Activated gamma-delta T cell treated with anti-CD3 and anti-CD28 coated beads, Interleukin-2, amount 50 U/mL, for 16 hours (primary cell): Measurements from ENCODE around the gene UBE2E2.

ENCODE experiments used
- DNase-seq: peaks from one replicate; pipeline ENCODE4 v3.0.0-alpha.2; 2020; ENCODE audit warnings: low read depth

The UBE2E2 gene

GRCh38 chr3:23240171-23240785 lies 37.2 kb downstream of the UBE2E2 start:
- DNase-seq: no peak

GRCh38 chr3:23241256-23241655 lies 38.1 kb downstream of the UBE2E2 start:
- DNase-seq: no peak

- DNase-seq: no peak
These were observed 39.0 kb downstream of the UBE2E2 start for GRCh38 chr3:23242106-23242505.

- DNase-seq: no peak
These were observed 41.4 kb downstream of the UBE2E2 start for GRCh38 chr3:23244324-23245041.

DNA sequence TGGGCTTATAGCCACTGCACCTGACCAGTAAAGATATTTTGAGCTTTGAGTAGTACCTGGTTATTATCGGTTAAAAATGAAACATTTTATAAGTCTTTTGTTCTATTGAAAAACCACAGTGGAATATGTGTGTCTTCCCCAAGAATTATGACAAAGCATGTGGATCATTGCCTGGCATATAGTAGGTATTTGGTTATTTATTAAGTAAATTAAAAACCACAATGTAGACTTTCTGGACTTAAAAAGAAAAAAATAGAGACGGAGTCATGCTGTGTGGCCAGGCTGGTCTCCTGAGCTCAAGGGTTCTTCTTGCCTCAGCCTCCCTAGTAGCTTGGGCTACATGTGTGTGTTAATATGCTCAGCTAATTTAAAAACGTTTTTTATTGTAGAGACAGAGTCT lies 43.5 kb downstream of the UBE2E2 start:
- no peak for DNase-seq

DNA sequence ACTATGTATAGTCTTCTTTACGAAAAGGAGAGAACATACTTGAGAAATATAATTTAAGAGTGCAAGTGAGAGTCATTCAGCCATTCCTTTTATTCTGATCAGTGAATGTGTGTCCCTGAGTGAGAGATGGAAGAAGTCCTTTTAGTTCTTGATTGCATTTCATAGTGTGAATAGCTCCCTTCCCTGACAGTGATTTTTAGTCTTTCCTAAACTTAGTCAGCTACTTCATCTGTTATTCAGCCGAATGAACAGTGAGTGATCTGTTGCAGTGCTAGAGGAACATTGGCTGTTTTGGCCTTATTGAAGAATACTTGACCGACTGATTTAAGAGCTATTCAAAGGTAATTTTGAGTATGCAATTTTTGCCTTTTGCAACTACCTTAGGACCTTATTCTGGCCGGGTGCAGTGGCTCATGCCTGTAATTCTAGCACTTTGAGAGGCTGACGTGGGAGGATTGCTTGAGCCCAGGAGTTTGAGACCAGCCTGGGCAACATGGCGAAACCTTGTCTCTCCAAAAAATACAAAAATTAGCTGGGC lies 45.5 kb downstream of the UBE2E2 start:
- no peak for DNase-seq

GRCh38 chr3:23249961-23250360 lies 46.8 kb downstream of the UBE2E2 start:
- no peak for DNase-seq

GRCh38 chr3:23252122-23252521 lies 49.0 kb downstream of the UBE2E2 start:
- no peak for DNase-seq

DNA sequence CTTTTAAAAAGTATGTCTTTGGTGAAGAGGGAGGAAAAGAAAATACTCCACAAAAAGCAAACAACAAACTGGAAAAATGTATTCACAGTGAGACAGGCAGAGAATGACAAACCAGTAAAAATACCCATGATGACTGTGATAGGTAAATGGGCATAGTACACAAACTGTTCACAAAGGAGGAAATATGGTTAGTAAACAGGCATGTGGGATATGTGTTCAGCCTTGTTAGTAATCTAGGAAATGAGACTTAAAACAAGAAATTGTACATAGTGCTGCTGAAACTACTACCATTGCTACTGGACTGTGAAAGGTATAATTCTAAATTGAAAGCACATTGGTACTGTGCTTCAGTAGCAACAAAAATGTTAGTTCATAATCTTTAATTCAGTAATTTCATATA lies 50.1 kb downstream of the UBE2E2 start:
- no peak for DNase-seq

DNA sequence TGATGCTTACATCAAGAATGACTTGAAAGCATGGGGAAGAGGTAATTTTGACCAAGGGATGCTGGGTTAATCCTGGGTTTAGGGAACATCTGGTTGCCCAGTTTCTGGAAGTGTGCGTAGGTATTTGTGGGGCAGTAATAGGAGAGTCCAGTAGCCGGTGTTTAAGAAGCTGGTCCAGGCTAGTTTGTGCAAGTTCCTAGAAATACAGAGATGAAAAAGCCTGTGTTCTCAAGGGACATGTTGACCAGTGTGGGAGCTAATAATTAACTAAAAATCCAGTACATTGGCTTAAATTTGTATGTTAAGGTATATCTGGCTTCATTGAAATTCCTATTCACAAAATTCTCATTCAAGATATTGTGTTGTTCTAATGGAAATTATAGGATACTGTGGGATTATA lies 51.2 kb downstream of the UBE2E2 start:
- no peak for DNase-seq

DNA sequence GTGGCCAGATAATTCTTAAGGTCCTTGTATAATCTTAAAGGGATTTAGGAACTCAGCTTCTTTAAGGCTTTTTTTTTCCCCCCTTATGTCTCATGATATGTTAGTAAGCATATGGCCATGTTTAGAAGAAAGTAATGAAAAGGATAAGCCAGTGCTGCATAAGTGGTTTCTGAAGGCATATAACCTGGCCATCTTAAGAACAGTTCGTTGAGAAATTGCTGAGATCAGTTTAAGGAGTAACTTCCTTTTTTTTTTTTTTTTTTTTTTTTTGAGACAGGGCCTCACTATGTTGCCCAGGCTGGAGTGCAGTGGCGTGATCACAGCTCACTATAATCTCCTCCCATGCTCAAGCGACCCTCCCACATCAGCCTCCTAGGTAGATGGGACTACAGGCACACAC lies 51.7 kb downstream of the UBE2E2 start:
- no peak for DNase-seq

DNA sequence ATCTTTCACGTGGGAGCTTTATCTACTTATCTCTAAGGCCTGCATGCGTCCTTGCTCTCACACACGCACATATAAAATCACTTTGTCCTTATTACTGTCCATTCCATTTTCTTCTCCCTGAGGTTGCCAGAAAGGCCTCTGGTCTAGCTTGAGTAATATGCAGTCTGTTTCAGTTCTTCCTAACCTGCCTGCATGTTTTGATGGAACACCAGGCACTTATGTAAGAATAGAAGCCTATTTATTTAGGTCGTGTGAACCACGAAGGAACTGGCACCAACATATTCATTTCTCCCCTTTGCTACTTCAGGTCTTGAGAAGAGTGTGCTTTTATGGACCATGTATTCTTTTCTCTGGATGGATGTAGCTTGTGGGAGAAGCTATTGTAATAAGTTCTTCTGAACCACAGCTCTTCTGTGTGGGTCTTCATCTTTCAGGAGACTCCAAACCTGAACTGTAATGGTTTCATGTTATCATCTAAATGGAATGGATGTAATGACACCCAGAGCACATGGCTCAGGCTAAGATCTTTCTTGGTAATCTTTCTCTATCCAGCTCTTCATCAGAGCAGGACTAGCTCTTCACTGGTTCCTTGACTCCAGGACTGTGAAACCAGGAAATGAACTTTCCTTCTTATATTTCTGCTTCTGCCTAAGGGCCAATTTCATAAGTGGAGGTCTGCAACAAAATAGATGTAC lies 53.8 kb downstream of the UBE2E2 start:
- no peak for DNase-seq

GRCh38 chr3:23258110-23258509 lies 55.0 kb downstream of the UBE2E2 start:
- DNase-seq: no peak

DNA sequence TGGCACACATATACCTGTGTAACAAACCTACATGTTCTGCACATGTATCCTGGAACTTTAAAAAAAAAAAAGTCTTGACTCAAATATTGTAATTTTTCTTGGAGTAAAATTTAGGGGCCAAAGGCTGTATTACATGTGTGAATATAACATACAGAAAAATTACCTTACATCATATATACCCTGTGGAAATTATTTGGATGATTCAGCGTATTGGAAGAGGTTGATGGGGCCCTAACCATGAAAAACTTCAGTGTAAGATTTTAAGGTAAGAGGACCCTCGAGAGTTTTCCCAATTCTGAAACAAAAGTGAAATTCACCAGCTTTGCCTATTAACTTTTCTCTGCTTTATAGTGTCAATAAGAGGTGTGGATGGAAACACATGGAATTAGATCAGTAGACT lies 56.4 kb downstream of the UBE2E2 start:
- DNase-seq: no peak

DNA sequence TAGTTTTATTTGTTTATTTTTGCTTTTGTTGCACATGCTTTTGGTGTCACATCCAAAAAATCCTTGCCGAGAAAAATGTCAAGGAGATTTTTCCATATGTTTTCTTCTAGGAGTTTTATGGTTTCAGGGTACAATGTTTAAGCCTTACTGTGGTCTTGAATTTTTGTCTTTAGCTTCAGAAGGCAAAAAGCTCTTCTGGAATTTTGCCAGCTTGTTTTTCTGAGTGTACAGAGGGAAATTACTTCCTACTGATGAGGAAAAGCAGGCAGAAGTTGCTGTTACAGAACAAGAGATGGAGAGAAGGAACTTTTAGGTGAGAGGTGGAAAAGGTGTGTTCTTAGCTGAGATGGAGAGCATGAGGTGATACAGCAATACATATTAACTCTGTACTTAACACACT lies 59.6 kb downstream of the UBE2E2 start:
- no peak for DNase-seq

DNA sequence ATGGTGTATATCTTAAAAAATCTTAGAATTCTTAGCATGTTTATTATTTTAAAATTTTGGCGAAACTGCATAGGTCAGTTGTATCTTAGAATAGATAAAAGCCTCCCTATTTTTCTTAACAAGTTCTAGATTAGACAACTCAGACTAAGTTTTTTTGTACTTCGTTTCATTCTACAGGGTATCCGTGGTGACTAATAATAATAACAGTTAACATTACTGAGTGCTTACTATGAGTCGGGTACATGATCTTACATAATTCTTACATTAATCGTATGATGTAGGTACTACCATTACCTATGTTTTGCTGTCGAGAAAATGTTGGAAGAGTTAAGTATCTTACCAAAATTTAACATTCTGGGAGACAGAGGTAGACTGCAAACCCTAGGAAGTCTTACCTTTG lies 60.7 kb downstream of the UBE2E2 start:
- no peak for DNase-seq

GRCh38 chr3:23264413-23264812 lies 61.3 kb downstream of the UBE2E2 start:
- no peak for DNase-seq

GRCh38 chr3:23270423-23270822 lies 67.3 kb downstream of the UBE2E2 start:
- no peak for DNase-seq

- DNase-seq: no peak
These were observed 69.0 kb downstream of the UBE2E2 start for GRCh38 chr3:23271876-23272741.

DNA sequence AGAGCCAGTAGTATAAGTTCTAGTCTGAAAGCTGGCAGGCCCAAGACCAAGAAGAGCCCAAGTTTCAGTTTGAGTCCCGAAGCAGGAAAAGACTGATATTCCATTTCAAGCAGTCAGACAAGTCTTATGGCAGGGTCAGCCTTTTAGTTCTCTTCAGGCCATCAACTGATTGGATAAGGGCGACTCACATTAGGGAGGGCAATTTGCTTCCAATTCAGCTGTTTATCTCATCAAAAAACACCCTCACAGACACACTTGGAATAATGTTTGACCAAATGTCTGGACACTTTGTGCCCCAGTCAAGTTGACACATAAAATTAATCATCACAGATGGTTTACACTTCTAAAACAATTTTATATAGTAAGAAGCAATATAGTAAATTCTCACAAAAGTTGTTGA lies 69.7 kb downstream of the UBE2E2 start:
- no peak for DNase-seq

DNA sequence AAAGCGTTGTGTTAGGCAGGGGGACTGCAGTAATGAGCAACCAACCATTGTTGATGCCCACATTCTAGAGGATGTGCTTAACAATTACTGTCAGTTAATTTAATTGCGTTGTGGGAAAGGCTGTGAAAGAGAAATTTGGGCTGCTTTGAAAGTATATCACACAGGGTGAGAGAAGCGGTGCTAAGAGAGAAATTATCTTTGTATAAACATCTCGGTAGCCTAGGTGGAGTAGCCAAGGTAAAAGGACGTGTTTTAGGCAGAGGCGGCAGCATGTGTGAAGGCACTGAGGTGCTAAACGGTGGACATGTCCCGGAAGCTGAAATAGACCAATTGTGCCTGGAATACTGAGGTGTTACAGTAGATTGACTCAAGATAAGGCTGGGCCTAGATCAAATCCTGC lies 71.9 kb downstream of the UBE2E2 start:
- DNase-seq: no peak

DNA sequence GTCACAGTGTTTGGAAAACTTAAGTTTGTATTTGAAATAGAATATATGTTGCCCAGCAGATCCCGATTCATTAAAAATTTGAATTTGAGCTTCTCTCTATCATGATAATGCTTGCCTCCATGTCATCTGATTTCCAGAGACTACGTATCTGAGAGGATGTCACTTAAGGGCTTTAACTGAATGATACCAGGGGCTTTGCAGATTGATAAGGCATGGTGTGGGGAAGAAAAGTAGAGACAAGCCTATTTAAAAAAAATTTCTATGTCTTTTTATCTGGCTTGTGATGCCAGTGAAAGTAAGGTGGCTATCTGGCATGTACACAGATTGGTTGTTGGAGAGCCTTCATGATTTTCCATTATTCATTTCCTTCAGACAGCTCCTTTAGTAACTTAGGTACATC lies 72.7 kb downstream of the UBE2E2 start:
- DNase-seq: no peak
